AG09319 (cell line): ENCODE measurements around the gene KCNK13.

Source experiments
- DNase-seq: peaks from one replicate; pipeline ENCODE4 v3.0.0-alpha.2; 2010; ENCODE audit warnings: low read depth; ENCODE audit errors: extremely low read depth
- TF ChIP-seq, protein P1 (sequence below): IDR thresholded peaks from 2 replicates; pipeline ENCODE4 v1.5.1; 2011; ENCODE audit warnings: low read depth, mild to moderate bottlenecking, inconsistent platforms, low read length, moderate library complexity

Gene KCNK13

DNA sequence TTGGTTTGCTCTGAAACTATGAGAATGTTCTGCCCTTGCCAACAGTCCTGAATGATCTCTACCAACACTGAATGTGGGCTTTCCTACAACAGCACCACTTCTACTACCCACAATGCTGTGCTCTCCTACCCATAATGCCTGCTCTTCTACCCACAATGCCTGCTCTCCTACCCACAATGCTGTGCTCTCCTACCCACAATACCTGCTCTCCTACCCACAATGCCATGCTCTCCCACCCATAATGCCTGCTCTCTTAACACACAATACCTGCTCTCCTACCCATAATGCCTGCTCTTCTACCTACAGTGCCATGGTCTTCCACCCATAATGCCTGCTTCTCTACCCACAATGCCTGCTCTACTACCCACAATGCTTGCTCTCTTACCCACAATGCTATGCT is 92.3 kb downstream of the KCNK13 start:
- TF ChIP-seq, protein P1, sequence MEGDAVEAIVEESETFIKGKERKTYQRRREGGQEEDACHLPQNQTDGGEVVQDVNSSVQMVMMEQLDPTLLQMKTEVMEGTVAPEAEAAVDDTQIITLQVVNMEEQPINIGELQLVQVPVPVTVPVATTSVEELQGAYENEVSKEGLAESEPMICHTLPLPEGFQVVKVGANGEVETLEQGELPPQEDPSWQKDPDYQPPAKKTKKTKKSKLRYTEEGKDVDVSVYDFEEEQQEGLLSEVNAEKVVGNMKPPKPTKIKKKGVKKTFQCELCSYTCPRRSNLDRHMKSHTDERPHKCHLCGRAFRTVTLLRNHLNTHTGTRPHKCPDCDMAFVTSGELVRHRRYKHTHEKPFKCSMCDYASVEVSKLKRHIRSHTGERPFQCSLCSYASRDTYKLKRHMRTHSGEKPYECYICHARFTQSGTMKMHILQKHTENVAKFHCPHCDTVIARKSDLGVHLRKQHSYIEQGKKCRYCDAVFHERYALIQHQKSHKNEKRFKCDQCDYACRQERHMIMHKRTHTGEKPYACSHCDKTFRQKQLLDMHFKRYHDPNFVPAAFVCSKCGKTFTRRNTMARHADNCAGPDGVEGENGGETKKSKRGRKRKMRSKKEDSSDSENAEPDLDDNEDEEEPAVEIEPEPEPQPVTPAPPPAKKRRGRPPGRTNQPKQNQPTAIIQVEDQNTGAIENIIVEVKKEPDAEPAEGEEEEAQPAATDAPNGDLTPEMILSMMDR, result no peak
- no peak for DNase-seq

DNA sequence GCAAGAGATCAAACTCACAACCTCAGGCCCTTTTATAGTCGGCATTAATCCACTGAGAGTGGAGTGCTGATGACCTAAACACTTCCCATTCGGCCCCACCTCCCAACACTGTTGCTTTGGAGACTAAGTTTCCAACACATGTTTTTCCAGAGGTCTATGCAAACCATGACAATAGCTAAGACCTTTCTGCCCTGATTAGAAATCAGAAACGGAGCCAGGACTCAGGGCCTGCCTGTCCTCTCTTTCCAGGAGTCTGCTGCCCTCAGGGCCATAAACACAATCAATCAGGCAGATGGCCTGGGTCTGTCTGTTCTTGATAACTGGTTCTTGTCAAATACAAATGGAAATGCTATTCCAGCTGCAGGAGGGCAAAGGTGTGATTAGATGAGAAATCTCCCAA is 97.4 kb downstream of the KCNK13 start:
- DNase-seq, result no peak
- TF ChIP-seq, protein P1, result no peak

GRCh38 chr14:90159688-90160087 is 97.9 kb downstream of the KCNK13 start:
- TF ChIP-seq, protein P1, result no peak
- no peak for DNase-seq

DNA sequence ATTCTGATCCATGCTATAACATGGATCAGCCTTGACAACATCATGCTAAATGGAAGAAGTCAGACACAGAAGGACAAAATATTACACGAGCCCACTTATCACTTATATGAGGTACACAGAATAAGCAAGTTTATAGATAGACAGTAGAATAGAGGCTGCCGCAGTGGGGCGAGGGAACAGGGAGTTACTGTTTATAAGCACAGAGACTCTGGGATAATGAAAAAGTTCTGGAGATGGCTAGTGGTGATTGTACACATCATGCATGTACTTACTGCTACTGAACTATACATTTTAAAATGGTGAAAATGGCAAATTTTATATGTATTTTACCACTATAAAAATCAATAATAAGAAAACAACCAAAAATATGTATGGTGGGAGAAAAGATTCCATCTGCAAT is 99.3 kb downstream of the KCNK13 start:
- TF ChIP-seq, protein P1, result no peak
- no peak for DNase-seq

DNA sequence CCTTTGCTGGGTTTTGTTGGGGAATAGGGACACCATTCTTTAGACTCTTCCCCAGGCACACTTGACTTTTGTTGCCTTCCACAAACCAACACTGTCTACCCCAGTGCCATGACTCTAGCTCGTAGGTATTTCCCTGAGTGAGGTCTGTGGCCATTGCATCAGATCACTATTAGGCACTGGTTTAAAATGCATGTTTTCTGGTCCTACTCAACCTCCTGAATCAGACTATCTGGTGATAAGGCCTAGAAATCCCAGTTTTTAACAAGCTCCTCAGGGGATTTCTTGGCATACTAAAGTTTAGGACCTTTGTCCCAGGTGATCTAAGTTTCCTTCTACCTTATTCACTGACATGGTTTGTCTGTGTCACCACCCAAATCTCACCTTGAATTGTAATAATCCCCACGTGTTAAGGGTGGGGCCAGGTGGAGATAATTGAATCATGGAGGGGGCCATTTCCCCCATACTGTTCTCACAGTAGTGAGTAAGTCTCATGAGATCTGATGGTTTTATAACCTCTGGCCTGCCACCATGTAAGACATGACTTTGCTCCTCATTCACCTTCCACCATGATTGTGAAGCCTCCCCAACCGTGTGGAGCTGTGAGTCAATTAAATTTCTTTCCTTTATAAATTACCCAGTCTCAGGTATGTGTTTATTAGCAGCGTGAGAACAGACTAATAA is 106.8 kb downstream of the KCNK13 start:
- TF ChIP-seq, protein P1, result no peak
- DNase-seq, result no peak

GRCh38 chr14:90175631-90176030 is 113.8 kb downstream of the KCNK13 start:
- DNase-seq, result no peak
- TF ChIP-seq, protein P1, result no peak

- DNase-seq, result no peak
These were observed 115.9 kb downstream of the KCNK13 start for GRCh38 chr14:90177539-90178189.

More at GRCh38 chr14:90177539-90178189, 115.9 kb downstream of the KCNK13 start:
- TF ChIP-seq, protein P1, result no peak
